Measurements from ENCODE around the gene MAP1LC3B2.

MAP1LC3B2 gene

DNA sequence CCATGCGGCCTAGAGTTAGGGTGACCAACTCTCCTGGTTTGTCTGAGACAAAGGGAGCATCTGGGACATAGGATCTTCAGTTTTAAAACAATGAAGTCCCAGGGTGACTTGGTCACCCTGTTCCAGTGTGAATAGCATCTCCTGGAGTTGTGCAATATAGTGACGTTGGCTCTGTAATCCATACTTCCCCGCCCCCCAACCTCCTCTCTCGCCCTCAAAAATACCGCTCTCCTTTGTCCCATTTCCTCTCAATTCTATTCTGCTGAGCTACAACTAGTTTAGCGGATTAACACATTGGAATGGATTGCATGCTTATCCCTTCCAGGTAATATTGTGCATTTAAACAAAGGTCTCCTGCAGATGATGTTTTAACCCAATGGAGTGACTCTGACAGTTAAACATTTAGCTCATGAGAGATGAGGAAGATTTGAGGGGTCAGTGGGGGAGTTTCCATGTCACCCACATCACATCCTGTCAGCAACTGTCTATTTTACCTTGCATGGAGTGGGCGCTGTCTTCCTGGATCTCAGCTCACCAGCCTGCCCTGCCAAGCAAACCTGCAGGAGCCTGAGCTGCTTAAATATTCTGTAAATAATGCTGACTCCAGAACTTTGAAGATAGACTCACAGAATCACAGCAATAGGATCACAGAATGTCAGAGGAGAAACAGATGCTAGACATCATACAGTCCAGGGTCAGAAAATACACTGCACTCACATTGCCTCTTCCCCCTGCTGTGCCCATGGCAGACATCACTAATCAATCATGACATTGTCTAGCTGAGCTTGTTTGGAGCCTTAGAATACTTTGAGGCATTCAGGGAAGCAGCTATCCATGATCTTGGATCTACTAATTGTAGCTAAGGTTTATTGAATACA, 43.0 kb downstream of the MAP1LC3B2 start:
- DNase-seq (ENCODE audit: low read depth) = peak; percentile 89
- TF ChIP-seq, protein P1, sequence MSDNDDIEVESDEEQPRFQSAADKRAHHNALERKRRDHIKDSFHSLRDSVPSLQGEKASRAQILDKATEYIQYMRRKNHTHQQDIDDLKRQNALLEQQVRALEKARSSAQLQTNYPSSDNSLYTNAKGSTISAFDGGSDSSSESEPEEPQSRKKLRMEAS (IDR thresholded peaks at IDR 0.05; ENCODE audit: low read depth, low read length) = 0 out of 2 replicates have a peak, but pooled peaks have one; percentile 22
- TF ChIP-seq POLR2A (IDR thresholded peaks at IDR 0.05; ENCODE audit: extremely low read depth, insufficient read length) = no peak
- H3K4me3 ChIP-seq (ENCODE audit: low read depth, low read length) = peak overlapping the region; percentile 12

- no peak for DNase-seq (ENCODE audit: low read depth)
- TF ChIP-seq, protein P2, sequence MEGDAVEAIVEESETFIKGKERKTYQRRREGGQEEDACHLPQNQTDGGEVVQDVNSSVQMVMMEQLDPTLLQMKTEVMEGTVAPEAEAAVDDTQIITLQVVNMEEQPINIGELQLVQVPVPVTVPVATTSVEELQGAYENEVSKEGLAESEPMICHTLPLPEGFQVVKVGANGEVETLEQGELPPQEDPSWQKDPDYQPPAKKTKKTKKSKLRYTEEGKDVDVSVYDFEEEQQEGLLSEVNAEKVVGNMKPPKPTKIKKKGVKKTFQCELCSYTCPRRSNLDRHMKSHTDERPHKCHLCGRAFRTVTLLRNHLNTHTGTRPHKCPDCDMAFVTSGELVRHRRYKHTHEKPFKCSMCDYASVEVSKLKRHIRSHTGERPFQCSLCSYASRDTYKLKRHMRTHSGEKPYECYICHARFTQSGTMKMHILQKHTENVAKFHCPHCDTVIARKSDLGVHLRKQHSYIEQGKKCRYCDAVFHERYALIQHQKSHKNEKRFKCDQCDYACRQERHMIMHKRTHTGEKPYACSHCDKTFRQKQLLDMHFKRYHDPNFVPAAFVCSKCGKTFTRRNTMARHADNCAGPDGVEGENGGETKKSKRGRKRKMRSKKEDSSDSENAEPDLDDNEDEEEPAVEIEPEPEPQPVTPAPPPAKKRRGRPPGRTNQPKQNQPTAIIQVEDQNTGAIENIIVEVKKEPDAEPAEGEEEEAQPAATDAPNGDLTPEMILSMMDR (IDR thresholded peaks at IDR 0.05; ENCODE audit: low read depth, low read length) = no peak
- no peak for TF ChIP-seq MYC (IDR thresholded peaks at IDR 0.05; ENCODE audit: low read depth, low read length)
- TF ChIP-seq, protein P1 (IDR thresholded peaks at IDR 0.05; ENCODE audit: low read depth, low read length) = no peak
- H3K4me3 ChIP-seq (ENCODE audit: low read depth, low read length) = no peak overlapping the region
Observed at GRCh38 chr12:116603546-116604177, 44.5 kb downstream of the MAP1LC3B2 start.

GRCh38 chr12:116604178-116604895, 45.2 kb downstream of the MAP1LC3B2 start:
- peak overlapping the region; percentile 42 for H3K4me3 ChIP-seq (ENCODE audit: low read depth, low read length)
- DNase-seq (ENCODE audit: low read depth) = peak; percentile 91
- TF ChIP-seq, protein P2 (IDR thresholded peaks at IDR 0.05; ENCODE audit: low read depth, low read length) = no peak
- TF ChIP-seq, protein P1 (IDR thresholded peaks at IDR 0.05; ENCODE audit: low read depth, low read length) = no peak
- TF ChIP-seq POLR2A (IDR thresholded peaks at IDR 0.05; ENCODE audit: extremely low read depth, insufficient read length) (no peak), MYC (IDR thresholded peaks at IDR 0.05; ENCODE audit: low read depth, low read length) (no peak)

DNA sequence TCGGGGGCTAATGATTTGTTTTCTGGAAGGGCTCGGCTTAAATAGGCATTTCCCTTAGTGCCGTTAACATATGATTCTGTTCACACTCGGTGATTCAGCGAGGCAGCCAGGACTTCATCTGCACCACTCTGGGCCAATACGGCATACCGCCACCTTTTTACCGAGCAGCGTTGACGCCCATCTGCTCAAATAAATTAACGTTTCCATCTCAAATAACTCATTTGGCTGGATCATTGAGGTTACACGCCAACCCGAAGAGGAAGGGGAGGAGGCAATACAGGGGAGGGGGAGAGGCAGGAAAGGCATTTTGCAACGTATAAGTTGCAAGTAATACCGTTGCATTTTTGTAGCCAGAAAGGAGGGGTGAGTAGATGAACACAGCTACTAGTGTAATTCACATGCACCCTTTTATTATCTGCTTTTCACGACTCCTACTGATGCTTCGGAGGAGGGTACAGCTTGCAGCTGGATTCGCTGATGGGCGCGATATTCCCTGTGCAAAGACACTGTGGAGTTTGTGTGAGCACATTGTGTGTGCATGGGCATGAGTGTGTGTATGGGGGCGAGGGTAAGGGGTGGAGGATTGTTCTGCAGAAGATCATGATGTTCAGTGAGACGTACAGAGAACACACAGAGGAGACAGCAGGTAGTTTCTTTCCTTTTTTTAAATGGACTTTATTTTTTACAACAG, 45.9 kb downstream of the MAP1LC3B2 start:
- peak overlapping the region; percentile 42 for H3K4me3 ChIP-seq (ENCODE audit: low read depth, low read length)
- no peak for TF ChIP-seq POLR2A (IDR thresholded peaks at IDR 0.05; ENCODE audit: extremely low read depth, insufficient read length)
- TF ChIP-seq MYC (IDR thresholded peaks at IDR 0.05; ENCODE audit: low read depth, low read length) = no peak
- DNase-seq (ENCODE audit: low read depth) = peak; percentile 91

GRCh38 chr12:116606397-116606796, 47.2 kb downstream of the MAP1LC3B2 start:
- no peak overlapping the region for H3K4me3 ChIP-seq (ENCODE audit: low read depth, low read length)
- TF ChIP-seq, protein P1 (IDR thresholded peaks at IDR 0.05; ENCODE audit: low read depth, low read length) = no peak
- TF ChIP-seq, protein P2 (IDR thresholded peaks at IDR 0.05; ENCODE audit: low read depth, low read length) = no peak
- TF ChIP-seq POLR2A (IDR thresholded peaks at IDR 0.05; ENCODE audit: extremely low read depth, insufficient read length) (no peak), MYC (IDR thresholded peaks at IDR 0.05; ENCODE audit: low read depth, low read length) (no peak)
- DNase-seq (ENCODE audit: low read depth) = no peak

GRCh38 chr12:116607039-116607438, 47.9 kb downstream of the MAP1LC3B2 start:
- no peak for DNase-seq (ENCODE audit: low read depth)
- TF ChIP-seq POLR2A (IDR thresholded peaks at IDR 0.05; ENCODE audit: extremely low read depth, insufficient read length) (no peak), MYC (IDR thresholded peaks at IDR 0.05; ENCODE audit: low read depth, low read length) (no peak)
- TF ChIP-seq, protein P2 (IDR thresholded peaks at IDR 0.05; ENCODE audit: low read depth, low read length) = no peak
- TF ChIP-seq, protein P1 (IDR thresholded peaks at IDR 0.05; ENCODE audit: low read depth, low read length) = no peak
- H3K4me3 ChIP-seq (ENCODE audit: low read depth, low read length) = no peak overlapping the region
